ENCODE measurements around the gene ORC6.

Gene ORC6

DNA sequence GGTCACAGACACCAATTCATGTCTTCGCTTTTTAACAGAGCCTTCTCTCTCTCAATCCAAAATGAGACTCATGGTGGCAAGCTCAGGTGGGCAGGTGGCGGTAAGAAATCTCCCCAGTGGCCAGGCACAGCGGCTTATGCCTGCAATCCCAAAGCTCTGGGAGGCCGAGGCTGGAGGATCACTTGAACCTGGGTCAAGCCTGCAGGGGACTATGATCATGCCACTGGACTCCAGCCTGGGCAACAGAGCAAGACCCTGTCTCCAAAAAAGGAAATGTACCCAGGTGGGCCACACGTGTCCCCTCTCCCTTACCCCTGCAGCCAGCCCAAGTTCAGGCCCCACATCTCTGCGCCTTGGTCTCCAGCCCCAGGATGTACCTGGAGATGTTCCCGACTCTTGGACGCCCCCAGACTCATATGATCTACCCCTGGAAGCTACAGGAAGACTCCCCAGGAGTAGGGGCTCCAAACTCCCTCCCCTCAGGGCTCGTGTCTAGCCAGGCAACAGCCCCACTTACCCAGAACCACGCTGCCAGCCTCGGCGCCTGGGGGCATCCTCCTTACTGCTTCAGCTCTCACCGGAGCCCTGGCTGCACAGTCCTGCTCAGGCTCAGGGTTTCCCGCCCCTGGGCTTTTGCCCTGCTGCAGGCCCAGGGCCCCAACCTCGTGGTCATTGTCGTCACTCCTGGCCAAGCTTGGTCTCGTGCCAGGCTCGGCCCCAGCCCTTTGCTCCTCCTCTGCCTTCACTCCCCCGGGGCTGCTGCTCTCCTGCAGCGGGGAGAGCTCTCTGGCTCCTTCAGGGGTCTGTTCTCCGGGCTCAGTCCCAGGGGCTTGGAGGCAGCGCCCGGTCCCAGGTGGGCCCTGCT is 42.5 kb downstream of the ORC6 start:
- no peaks in the 10 kb centered on the region for H3K36me3 ChIP-seq (replicated peaks; ENCODE audit: insufficient read depth, low read length)
- no peaks in the 10 kb centered on the region for H3F3A ChIP-seq (ENCODE audit: insufficient read depth, low read length)
- H3K9me2 ChIP-seq (replicated peaks; ENCODE audit: insufficient read depth, low read length): no peaks in the 10 kb centered on the region
- H3K9ac ChIP-seq (ENCODE audit: low read length): no peak overlapping the region
- DNase-seq: no peak
- no peaks in the 10 kb centered on the region for H3K9me3 ChIP-seq (replicated peaks; ENCODE audit: insufficient read depth, low read length)
- H3K27ac ChIP-seq (ENCODE audit: low read length): no peak overlapping the region
- H3K4me1 ChIP-seq (ENCODE audit: low read length): no peaks in the 10 kb centered on the region
- H4K20me1 ChIP-seq (ENCODE audit: insufficient read depth, low read length): no peaks in the 10 kb centered on the region
- H3K27me3 ChIP-seq (replicated peaks; ENCODE audit: insufficient read depth, low read length): no peaks in the 10 kb centered on the region
- TF ChIP-seq EZH2 (optimal IDR thresholded peaks at IDR 0.05; ENCODE audit: low read depth, low read length) (no peak), EZH2phosphoT487 (IDR thresholded peaks at IDR 0.05; ENCODE audit: low read length) (no peak)
- TF ChIP-seq, protein P1, sequence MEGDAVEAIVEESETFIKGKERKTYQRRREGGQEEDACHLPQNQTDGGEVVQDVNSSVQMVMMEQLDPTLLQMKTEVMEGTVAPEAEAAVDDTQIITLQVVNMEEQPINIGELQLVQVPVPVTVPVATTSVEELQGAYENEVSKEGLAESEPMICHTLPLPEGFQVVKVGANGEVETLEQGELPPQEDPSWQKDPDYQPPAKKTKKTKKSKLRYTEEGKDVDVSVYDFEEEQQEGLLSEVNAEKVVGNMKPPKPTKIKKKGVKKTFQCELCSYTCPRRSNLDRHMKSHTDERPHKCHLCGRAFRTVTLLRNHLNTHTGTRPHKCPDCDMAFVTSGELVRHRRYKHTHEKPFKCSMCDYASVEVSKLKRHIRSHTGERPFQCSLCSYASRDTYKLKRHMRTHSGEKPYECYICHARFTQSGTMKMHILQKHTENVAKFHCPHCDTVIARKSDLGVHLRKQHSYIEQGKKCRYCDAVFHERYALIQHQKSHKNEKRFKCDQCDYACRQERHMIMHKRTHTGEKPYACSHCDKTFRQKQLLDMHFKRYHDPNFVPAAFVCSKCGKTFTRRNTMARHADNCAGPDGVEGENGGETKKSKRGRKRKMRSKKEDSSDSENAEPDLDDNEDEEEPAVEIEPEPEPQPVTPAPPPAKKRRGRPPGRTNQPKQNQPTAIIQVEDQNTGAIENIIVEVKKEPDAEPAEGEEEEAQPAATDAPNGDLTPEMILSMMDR (IDR thresholded peaks at IDR 0.05; ENCODE audit: low read length): no peak
- H3K4me3 ChIP-seq (ENCODE audit: low read length): no peak overlapping the region
- no peak overlapping the region for H2AFZ ChIP-seq (ENCODE audit: low read length)
- H3K79me2 ChIP-seq (ENCODE audit: low read length): no peaks in the 10 kb centered on the region
- H3K4me2 ChIP-seq (ENCODE audit: low read depth, low read length): no peak overlapping the region

DNA sequence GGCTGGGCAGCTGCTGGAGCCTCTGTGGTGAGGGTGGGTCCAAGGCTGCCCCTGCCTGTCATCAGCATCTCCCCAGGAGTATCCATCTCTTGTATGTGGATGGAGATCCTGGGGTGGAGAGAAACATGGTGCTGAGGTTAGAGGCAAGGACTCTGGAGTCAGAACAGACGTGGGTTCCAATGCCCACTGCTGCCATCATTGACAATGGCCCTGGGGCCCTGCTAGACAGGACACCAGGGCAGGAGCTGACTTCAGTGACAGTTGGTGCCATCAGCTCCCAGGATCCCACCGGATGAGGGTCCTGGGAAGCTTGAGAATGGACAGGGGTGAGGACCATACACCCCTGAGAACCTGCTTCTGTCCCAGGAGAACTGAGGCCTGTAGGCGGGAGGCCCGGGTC is 43.1 kb downstream of the ORC6 start:
- Histone ChIP-seq H3K4me1 (ENCODE audit: low read length) (no peaks in the 10 kb centered on the region), H3K36me3 (replicated peaks; ENCODE audit: insufficient read depth, low read length) (no peaks in the 10 kb centered on the region), H3K4me3 (ENCODE audit: low read length) (no peak overlapping the region), H3K27me3 (replicated peaks; ENCODE audit: insufficient read depth, low read length) (no peaks in the 10 kb centered on the region), H4K20me1 (ENCODE audit: insufficient read depth, low read length) (no peaks in the 10 kb centered on the region), H3K9ac (ENCODE audit: low read length) (no peak overlapping the region), H3K9me3 (replicated peaks; ENCODE audit: insufficient read depth, low read length) (no peaks in the 10 kb centered on the region), H3K9me2 (replicated peaks; ENCODE audit: insufficient read depth, low read length) (no peaks in the 10 kb centered on the region), H2AFZ (ENCODE audit: low read length) (no peak overlapping the region), H3F3A (ENCODE audit: insufficient read depth, low read length) (no peaks in the 10 kb centered on the region), H3K79me2 (ENCODE audit: low read length) (no peaks in the 10 kb centered on the region), H3K27ac (ENCODE audit: low read length) (no peak overlapping the region), H3K4me2 (ENCODE audit: low read depth, low read length) (no peak overlapping the region)
- DNase-seq: no peak
- TF ChIP-seq EZH2 (optimal IDR thresholded peaks at IDR 0.05; ENCODE audit: low read depth, low read length) (no peak), EZH2phosphoT487 (IDR thresholded peaks at IDR 0.05; ENCODE audit: low read length) (no peak)
- TF ChIP-seq, protein P1 (IDR thresholded peaks at IDR 0.05; ENCODE audit: low read length): no peak

DNA sequence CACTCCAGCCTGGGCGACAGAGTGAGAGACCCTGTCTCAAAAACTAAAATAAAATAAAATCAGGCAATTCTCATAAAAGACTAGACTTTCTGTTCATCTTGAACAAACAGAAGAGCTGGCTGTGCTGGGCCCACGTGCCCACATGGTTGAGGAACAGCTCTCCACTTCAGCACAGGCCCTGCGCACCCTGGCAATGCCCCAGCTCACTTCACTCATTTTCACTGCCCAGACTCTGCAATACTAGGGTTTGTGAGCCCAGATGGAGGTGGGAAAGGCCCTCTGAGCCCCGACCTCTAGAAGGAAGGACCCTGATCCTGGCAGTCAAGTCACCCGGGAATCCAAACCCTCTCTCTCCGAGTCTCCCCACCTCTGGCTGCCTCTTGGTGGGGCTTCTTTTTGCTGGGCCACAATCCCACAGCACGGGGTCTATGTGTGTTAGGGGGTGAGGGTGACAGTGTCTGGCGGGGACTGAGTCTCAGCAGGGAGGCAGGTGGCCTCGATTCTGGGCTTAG is 43.9 kb downstream of the ORC6 start:
- no peak for DNase-seq
- no peaks in the 10 kb centered on the region for H3K27me3 ChIP-seq (replicated peaks; ENCODE audit: insufficient read depth, low read length)
- no peak overlapping the region for H3K4me2 ChIP-seq (ENCODE audit: low read depth, low read length)
- no peak overlapping the region for H2AFZ ChIP-seq (ENCODE audit: low read length)
- H3F3A ChIP-seq (ENCODE audit: insufficient read depth, low read length): no peaks in the 10 kb centered on the region
- TF ChIP-seq EZH2phosphoT487 (IDR thresholded peaks at IDR 0.05; ENCODE audit: low read length) (no peak), EZH2 (optimal IDR thresholded peaks at IDR 0.05; ENCODE audit: low read depth, low read length) (no peak)
- TF ChIP-seq, protein P1 (IDR thresholded peaks at IDR 0.05; ENCODE audit: low read length): no peak
- H3K4me3 ChIP-seq (ENCODE audit: low read length): no peak overlapping the region
- no peaks in the 10 kb centered on the region for H3K9me3 ChIP-seq (replicated peaks; ENCODE audit: insufficient read depth, low read length)
- H3K9me2 ChIP-seq (replicated peaks; ENCODE audit: insufficient read depth, low read length): no peaks in the 10 kb centered on the region
- H3K4me1 ChIP-seq (ENCODE audit: low read length): no peaks in the 10 kb centered on the region
- H3K36me3 ChIP-seq (replicated peaks; ENCODE audit: insufficient read depth, low read length): no peaks in the 10 kb centered on the region
- no peak overlapping the region for H3K9ac ChIP-seq (ENCODE audit: low read length)
- no peak overlapping the region for H3K27ac ChIP-seq (ENCODE audit: low read length)
- no peaks in the 10 kb centered on the region for H3K79me2 ChIP-seq (ENCODE audit: low read length)
- no peaks in the 10 kb centered on the region for H4K20me1 ChIP-seq (ENCODE audit: insufficient read depth, low read length)

All from MM.1S (cell line).